Measurements from ENCODE around the gene ACLY.

The ACLY gene

DNA sequence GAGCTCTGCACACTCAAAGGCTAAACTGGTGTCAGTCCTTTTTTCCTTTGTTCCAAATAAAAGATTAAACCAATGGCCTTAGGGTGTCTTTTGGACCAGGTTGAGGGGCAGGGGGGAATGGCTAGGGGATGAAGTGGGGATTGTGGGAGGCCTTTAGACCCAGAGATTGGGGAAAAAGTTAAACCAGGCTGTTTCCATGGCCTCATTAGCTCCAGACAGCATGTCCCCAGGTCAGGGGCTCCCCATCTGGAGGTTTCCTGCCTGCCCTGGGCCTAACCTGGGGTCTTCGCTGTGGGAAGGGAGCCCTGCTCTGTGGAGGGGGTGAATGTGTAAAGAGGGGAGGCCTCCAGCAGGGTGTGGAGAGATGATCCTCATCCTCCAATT, 95.6 kb downstream of the ACLY start:
- no peak overlapping the region for H3K4me3 ChIP-seq (ENCODE audit: low read depth, low read length)
- TF ChIP-seq, protein P1, sequence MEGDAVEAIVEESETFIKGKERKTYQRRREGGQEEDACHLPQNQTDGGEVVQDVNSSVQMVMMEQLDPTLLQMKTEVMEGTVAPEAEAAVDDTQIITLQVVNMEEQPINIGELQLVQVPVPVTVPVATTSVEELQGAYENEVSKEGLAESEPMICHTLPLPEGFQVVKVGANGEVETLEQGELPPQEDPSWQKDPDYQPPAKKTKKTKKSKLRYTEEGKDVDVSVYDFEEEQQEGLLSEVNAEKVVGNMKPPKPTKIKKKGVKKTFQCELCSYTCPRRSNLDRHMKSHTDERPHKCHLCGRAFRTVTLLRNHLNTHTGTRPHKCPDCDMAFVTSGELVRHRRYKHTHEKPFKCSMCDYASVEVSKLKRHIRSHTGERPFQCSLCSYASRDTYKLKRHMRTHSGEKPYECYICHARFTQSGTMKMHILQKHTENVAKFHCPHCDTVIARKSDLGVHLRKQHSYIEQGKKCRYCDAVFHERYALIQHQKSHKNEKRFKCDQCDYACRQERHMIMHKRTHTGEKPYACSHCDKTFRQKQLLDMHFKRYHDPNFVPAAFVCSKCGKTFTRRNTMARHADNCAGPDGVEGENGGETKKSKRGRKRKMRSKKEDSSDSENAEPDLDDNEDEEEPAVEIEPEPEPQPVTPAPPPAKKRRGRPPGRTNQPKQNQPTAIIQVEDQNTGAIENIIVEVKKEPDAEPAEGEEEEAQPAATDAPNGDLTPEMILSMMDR (IDR thresholded peaks at IDR 0.05; ENCODE audit: low read depth, low read length): no peak

DNA sequence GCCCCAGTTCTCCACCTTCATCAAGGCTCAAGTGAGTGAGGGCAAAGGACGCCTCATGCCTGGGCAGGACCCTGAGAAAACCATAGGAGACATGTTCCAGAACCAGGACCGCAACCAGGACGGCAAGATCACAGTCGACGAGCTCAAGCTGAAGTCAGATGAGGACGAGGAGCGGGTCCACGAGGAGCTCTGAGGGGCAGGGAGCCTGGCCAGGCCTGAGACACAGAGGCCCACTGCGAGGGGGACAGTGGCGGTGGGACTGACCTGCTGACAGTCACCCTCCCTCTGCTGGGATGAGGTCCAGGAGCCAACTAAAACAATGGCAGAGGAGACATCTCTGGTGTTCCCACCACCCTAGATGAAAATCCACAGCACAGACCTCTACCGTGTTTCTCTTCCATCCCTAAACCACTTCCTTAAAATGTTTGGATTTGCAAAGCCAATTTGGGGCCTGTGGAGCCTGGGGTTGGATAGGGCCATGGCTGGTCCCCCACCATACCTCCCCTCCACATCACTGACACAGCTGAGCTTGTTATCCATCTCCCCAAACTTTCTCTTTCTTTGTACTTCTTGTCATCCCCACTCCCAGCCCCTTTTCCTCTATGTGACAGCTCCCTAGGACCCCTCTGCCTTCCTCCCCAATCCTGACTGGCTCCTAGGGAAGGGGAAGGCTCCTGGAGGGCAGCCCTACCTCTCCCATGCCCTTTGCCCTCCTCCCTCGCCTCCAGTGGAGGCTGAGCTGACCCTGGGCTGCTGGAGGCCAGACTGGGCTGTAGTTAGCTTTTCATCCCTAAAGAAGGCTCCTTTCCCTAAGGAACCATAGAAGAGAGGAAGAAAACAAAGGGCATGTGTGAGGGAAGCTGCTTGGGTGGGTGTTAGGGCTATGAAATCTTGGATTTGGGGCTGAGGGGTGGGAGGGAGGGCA, 96.3 kb downstream of the ACLY start:
- TF ChIP-seq, protein P1 (IDR thresholded peaks at IDR 0.05; ENCODE audit: low read depth, low read length): no peak

DNA sequence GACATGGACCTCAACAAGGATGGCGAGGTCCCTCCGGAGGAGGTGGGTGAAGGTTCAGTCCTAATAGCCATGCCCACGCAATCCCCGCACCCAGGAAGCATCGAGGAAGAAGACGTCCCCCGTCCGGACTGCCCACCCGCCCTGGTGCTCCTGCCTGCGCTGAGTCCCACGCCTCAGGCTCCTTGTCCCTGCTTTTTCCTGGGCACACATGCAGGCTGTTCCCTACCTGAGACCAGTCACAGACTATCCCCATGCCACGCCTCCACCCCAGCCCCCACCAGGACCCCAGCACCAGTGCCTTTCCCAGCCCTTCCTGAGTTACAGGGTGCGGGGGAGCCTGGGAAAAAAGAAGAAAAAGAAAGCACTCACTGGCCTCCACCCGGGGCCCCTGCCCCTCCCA, 97.0 kb downstream of the ACLY start:
- H3K4me3 ChIP-seq (ENCODE audit: low read depth, low read length): no peak overlapping the region

More for the DNA sequence above, 96.3 kb downstream of the ACLY start:
- no peak overlapping the region for H3K4me3 ChIP-seq (ENCODE audit: low read depth, low read length)

DNA sequence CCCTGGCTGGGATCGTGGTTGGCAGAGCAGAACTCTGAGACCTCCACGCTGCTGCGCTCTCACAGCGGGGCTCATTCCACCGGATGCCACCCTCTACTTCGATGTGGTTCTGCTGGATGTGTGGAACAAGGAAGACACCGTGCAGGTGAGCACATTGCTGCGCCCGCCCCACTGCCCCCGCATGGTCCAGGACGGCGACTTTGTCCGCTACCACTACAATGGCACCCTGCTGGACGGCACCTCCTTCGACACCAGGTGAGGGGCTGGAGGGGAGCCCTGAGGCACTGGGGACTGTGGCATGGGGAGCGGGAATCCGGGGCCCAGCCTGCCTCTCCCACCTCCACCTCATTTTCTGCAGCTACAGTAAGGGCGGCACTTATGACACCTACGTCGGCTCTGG, 100.7 kb downstream of the ACLY start:
- TF ChIP-seq, protein P1 (IDR thresholded peaks at IDR 0.05; ENCODE audit: low read depth, low read length): no peak
- H3K4me3 ChIP-seq (ENCODE audit: low read depth, low read length): no peak overlapping the region

More for the DNA sequence above, 97.0 kb downstream of the ACLY start:
- TF ChIP-seq, protein P1 (IDR thresholded peaks at IDR 0.05; ENCODE audit: low read depth, low read length): no peak
